OCI-LY7 (cell line): ENCODE results near the gene PARD3B.

Source experiments
- EZH2phosphoT487 ChIP-seq: fragments of 200-600 bp; sonication (generic); IDR thresholded peaks from 2 replicates; pipeline ENCODE4 v1.6.1; 2018; ENCODE audit warnings: low read depth, borderline replicate concordance, mild to moderate bottlenecking, mixed run types, antibody characterized with exemption, low read length, moderate library complexity, mixed read lengths
- TF ChIP-seq, protein P1 (sequence below): fragments of 200-600 bp; sonication (generic); conservative IDR thresholded peaks from 2 replicates; pipeline ENCODE4 v1.5.1; 2014; ENCODE audit warnings: mild to moderate bottlenecking, antibody characterized with exemption, low read length, moderate library complexity, mixed read lengths

DNA sequence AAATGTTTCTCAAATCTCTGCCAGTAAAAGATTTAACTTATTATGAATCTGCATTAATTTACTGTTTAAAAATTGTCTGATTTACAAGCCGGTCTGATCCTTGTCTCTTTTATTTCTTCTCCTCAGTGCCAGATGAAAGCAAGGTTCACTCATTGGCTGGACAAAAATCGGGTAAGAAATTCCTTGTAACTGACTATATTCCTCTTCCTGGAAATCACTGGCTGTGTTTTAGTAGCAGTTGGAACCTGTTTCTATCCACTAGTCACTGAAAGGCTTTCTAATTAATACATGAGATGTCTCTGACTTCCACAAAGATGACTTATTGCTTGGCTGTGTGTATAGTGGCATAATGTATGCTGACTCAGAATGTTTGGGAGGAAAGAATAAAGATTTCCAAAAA, 700.4 kb downstream of the PARD3B start:
- TF ChIP-seq, protein P1, sequence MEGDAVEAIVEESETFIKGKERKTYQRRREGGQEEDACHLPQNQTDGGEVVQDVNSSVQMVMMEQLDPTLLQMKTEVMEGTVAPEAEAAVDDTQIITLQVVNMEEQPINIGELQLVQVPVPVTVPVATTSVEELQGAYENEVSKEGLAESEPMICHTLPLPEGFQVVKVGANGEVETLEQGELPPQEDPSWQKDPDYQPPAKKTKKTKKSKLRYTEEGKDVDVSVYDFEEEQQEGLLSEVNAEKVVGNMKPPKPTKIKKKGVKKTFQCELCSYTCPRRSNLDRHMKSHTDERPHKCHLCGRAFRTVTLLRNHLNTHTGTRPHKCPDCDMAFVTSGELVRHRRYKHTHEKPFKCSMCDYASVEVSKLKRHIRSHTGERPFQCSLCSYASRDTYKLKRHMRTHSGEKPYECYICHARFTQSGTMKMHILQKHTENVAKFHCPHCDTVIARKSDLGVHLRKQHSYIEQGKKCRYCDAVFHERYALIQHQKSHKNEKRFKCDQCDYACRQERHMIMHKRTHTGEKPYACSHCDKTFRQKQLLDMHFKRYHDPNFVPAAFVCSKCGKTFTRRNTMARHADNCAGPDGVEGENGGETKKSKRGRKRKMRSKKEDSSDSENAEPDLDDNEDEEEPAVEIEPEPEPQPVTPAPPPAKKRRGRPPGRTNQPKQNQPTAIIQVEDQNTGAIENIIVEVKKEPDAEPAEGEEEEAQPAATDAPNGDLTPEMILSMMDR, result no peak
- TF ChIP-seq EZH2phosphoT487, result no peak
